Hematopoietic multipotent progenitor cell treated with erythropoietin and hydrocortisone succinate and interleukin-3 and kit ligand, for 6 days (in vitro differentiated cells): ENCODE measurements around the gene TMEM126A.
A peak's percentile ranks its signal among the peaks of the same experiment; 100 is the strongest.
"Not testable (repeated sequence)": the region's sequence is repeated elsewhere in the genome, so short reads cannot be mapped to it uniquely, and the experiment has no call there.

Experiments
- DNase-seq: peaks from one replicate; pipeline ENCODE4 v3.0.0-alpha.2; 2015

The TMEM126A gene

GRCh38 chr11:85647604-85648299 lies at the start of gene TMEM126A:
TSS of gene TMEM126A (plus strand) at chr11:85647967. CDS start at chr11:85650256, 2,289 bp downstream.
- DNase-seq, result peak; percentile 93

GRCh38 chr11:85599083-85599482 lies 48.7 kb upstream of the TMEM126A start:
- DNase-seq, result no peak

GRCh38 chr11:85602526-85603213 lies 45.1 kb upstream of the TMEM126A start:
- DNase-seq, result peak; percentile 39

- no peak for DNase-seq
Observed at GRCh38 chr11:85603220-85603619, 44.5 kb upstream of the TMEM126A start.

- not testable (repeated sequence) for DNase-seq
Observed at GRCh38 chr11:85606237-85606636, 41.5 kb upstream of the TMEM126A start.

- not testable (repeated sequence) for DNase-seq
Observed at GRCh38 chr11:85608621-85609020, 39.1 kb upstream of the TMEM126A start.

- not testable (repeated sequence) for DNase-seq
Observed at GRCh38 chr11:85609286-85609685, 38.5 kb upstream of the TMEM126A start.

GRCh38 chr11:85611643-85612042 lies 36.1 kb upstream of the TMEM126A start:
- not testable (repeated sequence) for DNase-seq

GRCh38 chr11:85619499-85619898 lies 28.3 kb upstream of the TMEM126A start:
- no peak for DNase-seq

GRCh38 chr11:85620256-85620655 lies 27.5 kb upstream of the TMEM126A start:
- no peak for DNase-seq

- DNase-seq, result no peak
Observed at GRCh38 chr11:85626496-85626895, 21.3 kb upstream of the TMEM126A start.

GRCh38 chr11:85627332-85627997 lies 20.3 kb upstream of the TMEM126A start, which contains the start of gene DLG2:
TSS of gene DLG2 (minus strand) at chr11:85627344.
- DNase-seq, result peak; percentile 21

GRCh38 chr11:85627998-85628770 lies 19.6 kb upstream of the TMEM126A start, which contains the start of gene TMEM126B:
TSS of gene TMEM126B (plus strand) at chr11:85628593. CDS start at chr11:85628608, 15 bp downstream.
- peak; percentile 99 for DNase-seq

- no peak for DNase-seq
Observed at GRCh38 chr11:85628771-85629341, 18.9 kb upstream of the TMEM126A start.

- DNase-seq, result no peak
Observed at GRCh38 chr11:85634747-85635146, 13.0 kb upstream of the TMEM126A start.

- no peak for DNase-seq
Observed at GRCh38 chr11:85643191-85643614, 4.6 kb upstream of the TMEM126A start.

- DNase-seq, result peak; percentile 32
Observed at GRCh38 chr11:85647078-85647477, 689 bp upstream of the TMEM126A start.

GRCh38 chr11:85651118-85651517 lies 3.4 kb downstream of the TMEM126A start:
- no peak for DNase-seq

- DNase-seq, result peak; percentile 51
Observed at GRCh38 chr11:85652786-85653447, 5.2 kb downstream of the TMEM126A start.

GRCh38 chr11:85654343-85654742 lies 6.6 kb downstream of the TMEM126A start:
- DNase-seq, result not testable (repeated sequence)

GRCh38 chr11:85656777-85657176 lies 9.0 kb downstream of the TMEM126A start:
- no peak for DNase-seq

- no peak for DNase-seq
Observed at GRCh38 chr11:85658180-85658579, 10.4 kb downstream of the TMEM126A start.
